A549 (cell line): ENCODE measurements around the gene PRIMPOL.
"Not testable (repeated sequence)": the region's sequence is repeated elsewhere in the genome, so short reads cannot be mapped to it uniquely, and the experiment has no call there.

ENCODE experiments used
- CHD2 ChIP-seq: fragments of 150-350 bp; IDR thresholded peaks from 2 replicates; pipeline ENCODE4 v1.6.1; 2014; ENCODE audit warnings: low read length; ENCODE audit not compliant: partially characterized antibody
- HOXA7 ChIP-seq: fragments of 250-450 bp; sonication (Bioruptor Pico); IDR thresholded peaks from 2 replicates; pipeline ENCODE4 v1.5.0; 2020; ENCODE audit warnings: mild to moderate bottlenecking, moderate library complexity
- NFE2L2 ChIP-seq: fragments of 150-350 bp; conservative IDR thresholded peaks from 2 replicates; pipeline ENCODE4 v1.6.1; 2014; ENCODE audit warnings: low read length
- PHF8 ChIP-seq: fragments of 200-600 bp; sonication (generic); IDR thresholded peaks from 2 replicates; pipeline ENCODE4 v1.6.1; 2016; ENCODE audit warnings: low read depth, mild to moderate bottlenecking, antibody characterized with exemption, moderate library complexity, borderline replicate concordance
- POLR2A ChIP-seq: IDR thresholded peaks from 2 replicates; pipeline ENCODE4 v1.6.1; 2012; ENCODE audit warnings: mild to moderate bottlenecking, low read length
- RAD21 ChIP-seq, 2 experiments: fragments of >200 bp in 1 of 2; sonication (Bioruptor Twin) in 1 of 2; formaldehyde crosslinking in 1 of 2; IDR thresholded peaks in 1 of 2; conservative IDR thresholded peaks in 1 of 2; 2 replicates in 1 of 2; 3 replicates in 1 of 2; pipeline ENCODE4 v1.6.1; 2012 to 2018; ENCODE audit warnings: inconsistent platforms in 1 of 2
- RCOR1 ChIP-seq: fragments of 150-350 bp; IDR thresholded peaks from 2 replicates; pipeline ENCODE4 v1.6.1; 2014; ENCODE audit warnings: antibody characterized with exemption, low read length, low read depth
- SMC3 ChIP-seq: fragments of >200 bp; sonication (Bioruptor Twin); formaldehyde crosslinking; IDR thresholded peaks from 3 replicates; pipeline ENCODE4 v1.6.1; 2018; ENCODE audit warnings: inconsistent platforms
- TP53 ChIP-seq: fragments of 250-450 bp; sonication (Bioruptor Pico); IDR thresholded peaks from 2 replicates; pipeline ENCODE4 v1.5.0; 2021; ENCODE audit warnings: mild to moderate bottlenecking, moderate library complexity
- TF ChIP-seq, protein P1 (sequence below): fragments of >200 bp; sonication (Bioruptor Twin); formaldehyde crosslinking; IDR thresholded peaks from 3 replicates; pipeline ENCODE4 v1.5.1; 2016
- TF ChIP-seq, protein P2 (sequence below): fragments of 200-600 bp; sonication (generic); IDR thresholded peaks from 2 replicates; pipeline ENCODE4 v1.6.1; 2016; ENCODE audit warnings: antibody characterized with exemption, mild to moderate bottlenecking, moderate library complexity
- TF ChIP-seq, protein P3 (sequence below): fragments of >200 bp; sonication (Bioruptor Twin); formaldehyde crosslinking; IDR thresholded peaks from 3 replicates; pipeline ENCODE4 v1.6.1; 2016

DNA sequence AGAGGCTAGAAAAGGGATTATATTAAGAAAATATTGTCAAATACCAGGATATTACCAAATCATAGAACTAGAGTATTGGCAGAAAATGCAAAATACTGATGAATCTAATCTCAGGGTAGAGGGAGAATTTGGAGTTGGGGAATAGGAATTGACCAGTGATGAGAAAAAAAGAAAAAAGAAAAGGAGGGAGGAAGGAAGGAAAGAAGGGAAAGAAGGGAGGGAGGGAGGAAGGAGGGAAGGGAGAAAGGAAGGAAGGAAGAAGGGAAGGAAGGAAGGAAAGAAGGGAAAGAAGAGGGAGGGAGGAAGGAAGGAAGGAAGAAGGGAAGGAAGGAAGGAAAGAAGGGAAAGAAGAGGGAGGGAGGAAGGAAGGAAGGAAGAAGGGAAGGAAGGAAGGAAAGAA, 3.1 kb downstream of the PRIMPOL start:
- TF ChIP-seq RCOR1; SMC3; RAD21 (conservative IDR thresholded peaks at IDR 0.05 in 1 of 2, IDR thresholded peaks at IDR 0.05 in 1 of 2); POLR2A; CHD2; HOXA7 (CRISPR knock-in tag); TP53 (CRISPR knock-in tag); NFE2L2; PHF8: not testable (repeated sequence)
- TF ChIP-seq, protein P1, sequence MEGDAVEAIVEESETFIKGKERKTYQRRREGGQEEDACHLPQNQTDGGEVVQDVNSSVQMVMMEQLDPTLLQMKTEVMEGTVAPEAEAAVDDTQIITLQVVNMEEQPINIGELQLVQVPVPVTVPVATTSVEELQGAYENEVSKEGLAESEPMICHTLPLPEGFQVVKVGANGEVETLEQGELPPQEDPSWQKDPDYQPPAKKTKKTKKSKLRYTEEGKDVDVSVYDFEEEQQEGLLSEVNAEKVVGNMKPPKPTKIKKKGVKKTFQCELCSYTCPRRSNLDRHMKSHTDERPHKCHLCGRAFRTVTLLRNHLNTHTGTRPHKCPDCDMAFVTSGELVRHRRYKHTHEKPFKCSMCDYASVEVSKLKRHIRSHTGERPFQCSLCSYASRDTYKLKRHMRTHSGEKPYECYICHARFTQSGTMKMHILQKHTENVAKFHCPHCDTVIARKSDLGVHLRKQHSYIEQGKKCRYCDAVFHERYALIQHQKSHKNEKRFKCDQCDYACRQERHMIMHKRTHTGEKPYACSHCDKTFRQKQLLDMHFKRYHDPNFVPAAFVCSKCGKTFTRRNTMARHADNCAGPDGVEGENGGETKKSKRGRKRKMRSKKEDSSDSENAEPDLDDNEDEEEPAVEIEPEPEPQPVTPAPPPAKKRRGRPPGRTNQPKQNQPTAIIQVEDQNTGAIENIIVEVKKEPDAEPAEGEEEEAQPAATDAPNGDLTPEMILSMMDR = not testable (repeated sequence)
- TF ChIP-seq, protein P2, sequence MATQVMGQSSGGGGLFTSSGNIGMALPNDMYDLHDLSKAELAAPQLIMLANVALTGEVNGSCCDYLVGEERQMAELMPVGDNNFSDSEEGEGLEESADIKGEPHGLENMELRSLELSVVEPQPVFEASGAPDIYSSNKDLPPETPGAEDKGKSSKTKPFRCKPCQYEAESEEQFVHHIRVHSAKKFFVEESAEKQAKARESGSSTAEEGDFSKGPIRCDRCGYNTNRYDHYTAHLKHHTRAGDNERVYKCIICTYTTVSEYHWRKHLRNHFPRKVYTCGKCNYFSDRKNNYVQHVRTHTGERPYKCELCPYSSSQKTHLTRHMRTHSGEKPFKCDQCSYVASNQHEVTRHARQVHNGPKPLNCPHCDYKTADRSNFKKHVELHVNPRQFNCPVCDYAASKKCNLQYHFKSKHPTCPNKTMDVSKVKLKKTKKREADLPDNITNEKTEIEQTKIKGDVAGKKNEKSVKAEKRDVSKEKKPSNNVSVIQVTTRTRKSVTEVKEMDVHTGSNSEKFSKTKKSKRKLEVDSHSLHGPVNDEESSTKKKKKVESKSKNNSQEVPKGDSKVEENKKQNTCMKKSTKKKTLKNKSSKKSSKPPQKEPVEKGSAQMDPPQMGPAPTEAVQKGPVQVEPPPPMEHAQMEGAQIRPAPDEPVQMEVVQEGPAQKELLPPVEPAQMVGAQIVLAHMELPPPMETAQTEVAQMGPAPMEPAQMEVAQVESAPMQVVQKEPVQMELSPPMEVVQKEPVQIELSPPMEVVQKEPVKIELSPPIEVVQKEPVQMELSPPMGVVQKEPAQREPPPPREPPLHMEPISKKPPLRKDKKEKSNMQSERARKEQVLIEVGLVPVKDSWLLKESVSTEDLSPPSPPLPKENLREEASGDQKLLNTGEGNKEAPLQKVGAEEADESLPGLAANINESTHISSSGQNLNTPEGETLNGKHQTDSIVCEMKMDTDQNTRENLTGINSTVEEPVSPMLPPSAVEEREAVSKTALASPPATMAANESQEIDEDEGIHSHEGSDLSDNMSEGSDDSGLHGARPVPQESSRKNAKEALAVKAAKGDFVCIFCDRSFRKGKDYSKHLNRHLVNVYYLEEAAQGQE = not testable (repeated sequence)
- TF ChIP-seq, protein P3, sequence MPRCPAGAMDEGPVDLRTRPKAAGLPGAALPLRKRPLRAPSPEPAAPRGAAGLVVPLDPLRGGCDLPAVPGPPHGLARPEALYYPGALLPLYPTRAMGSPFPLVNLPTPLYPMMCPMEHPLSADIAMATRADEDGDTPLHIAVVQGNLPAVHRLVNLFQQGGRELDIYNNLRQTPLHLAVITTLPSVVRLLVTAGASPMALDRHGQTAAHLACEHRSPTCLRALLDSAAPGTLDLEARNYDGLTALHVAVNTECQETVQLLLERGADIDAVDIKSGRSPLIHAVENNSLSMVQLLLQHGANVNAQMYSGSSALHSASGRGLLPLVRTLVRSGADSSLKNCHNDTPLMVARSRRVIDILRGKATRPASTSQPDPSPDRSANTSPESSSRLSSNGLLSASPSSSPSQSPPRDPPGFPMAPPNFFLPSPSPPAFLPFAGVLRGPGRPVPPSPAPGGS = not testable (repeated sequence)
